ENCODE data around the gene PRR3. TPM values are rescaled to one million over a fixed set of nuclear protein-coding genes. Genes with fewer than 3 reads are reported as not detected.
A peak's percentile ranks its signal among the peaks of the same experiment; 100 is the strongest.

Gene PRR3
- total RNA-seq, 1 experiment from 2014 or later = 26.2 TPM

DNA sequence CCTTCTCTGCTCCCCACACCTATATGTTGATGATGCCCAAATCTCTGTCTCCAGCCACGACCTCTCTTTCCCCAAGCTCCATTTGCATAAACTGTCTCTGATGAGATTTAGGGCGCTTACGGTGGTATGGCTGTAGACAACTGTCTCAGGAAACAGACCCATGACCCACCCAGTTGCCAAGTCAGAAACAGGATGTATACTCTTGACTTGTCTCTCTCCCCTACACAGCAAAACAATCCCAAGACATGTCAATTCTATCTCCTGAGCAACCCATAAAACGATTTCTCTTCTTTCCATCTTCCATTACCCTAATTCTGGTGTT lies 14.7 kb upstream of the PRR3 start:
- H3K4me1 Mint-ChIP-seq (ENCODE audit: insufficient read depth, unreplicated experiment) = peaks cover 12% of the 10 kb centered on the region
- no peaks in the 10 kb centered on the region for H3K27me3 Mint-ChIP-seq (ENCODE audit: insufficient read depth, unreplicated experiment)
- intact Hi-C loops (cut with micrococcal nuclease) = loop anchor here (5.0 kb wide), 1 partner anchor 180 kb away; the partner anchor contains the start of gene TUBB
- no peak overlapping the region for H3K27ac Mint-ChIP-seq (ENCODE audit: low read depth, unreplicated experiment)
- CTCF ChIA-PET = interaction anchor here (0.7 to 9.9 kb wide), 15 partner anchors 8 to 545 kb away, joined by 3 to 229 read pairs (median 6); partner anchors contain the start of genes GNL1 and PRR3
- no peaks in the 10 kb centered on the region for H3K9me3 Mint-ChIP-seq (ENCODE audit: unreplicated experiment)
- TF ChIP-seq CTCF (IDR thresholded peaks at IDR 0.05; ENCODE audit: unreplicated experiment) = no peak
- DNase-seq (ENCODE audit: unreplicated experiment) = no peak
- no TSS peak for BruUV-seq (replicated peaks)
- H3K36me3 Mint-ChIP-seq (ENCODE audit: insufficient read depth, unreplicated experiment) = peaks cover 26% of the 10 kb centered on the region
- no peak overlapping the region for H3K4me3 Mint-ChIP-seq (ENCODE audit: unreplicated experiment)
- POLR2A ChIA-PET = interaction anchor here (0.6 to 4.6 kb wide), 8 partner anchors 13 to 188 kb away, joined by 3 to 27 read pairs (median 4); partner anchors contain the start of genes GNL1 and PRR3

- intact Hi-C loops (cut with micrococcal nuclease) = loop anchor here (5.0 kb wide), 1 partner anchor 179 kb away; the partner anchor contains the start of gene TUBB
- no peak overlapping the region for H3K27ac Mint-ChIP-seq (ENCODE audit: low read depth, unreplicated experiment)
- BruUV-seq (replicated peaks) = no TSS peak
- H3K9me3 Mint-ChIP-seq (ENCODE audit: unreplicated experiment) = no peaks in the 10 kb centered on the region
- ChIA-PET POLR2A (interaction anchor here (0.6 to 4.6 kb wide), 4 partner anchors 13 to 184 kb away, joined by 3 to 27 read pairs (median 3); partner anchors contain the start of genes GNL1 and PRR3), CTCF (interaction anchor here (1.1 to 9.9 kb wide), 8 partner anchors 8 to 544 kb away, joined by 3 to 229 read pairs (median 8); partner anchors contain the start of genes GNL1 and PRR3)
- no peak overlapping the region for H3K4me3 Mint-ChIP-seq (ENCODE audit: unreplicated experiment)
- no peaks in the 10 kb centered on the region for H3K27me3 Mint-ChIP-seq (ENCODE audit: insufficient read depth, unreplicated experiment)
- DNase-seq (ENCODE audit: unreplicated experiment) = no peak
- H3K36me3 Mint-ChIP-seq (ENCODE audit: insufficient read depth, unreplicated experiment) = peaks cover 30% of the 10 kb centered on the region
- H3K4me1 Mint-ChIP-seq (ENCODE audit: insufficient read depth, unreplicated experiment) = peaks cover 12% of the 10 kb centered on the region
- TF ChIP-seq CTCF (IDR thresholded peaks at IDR 0.05; ENCODE audit: unreplicated experiment) = no peak
These were observed 14.2 kb upstream of the PRR3 start for GRCh38 chr6:30542915-30543314.

DNA sequence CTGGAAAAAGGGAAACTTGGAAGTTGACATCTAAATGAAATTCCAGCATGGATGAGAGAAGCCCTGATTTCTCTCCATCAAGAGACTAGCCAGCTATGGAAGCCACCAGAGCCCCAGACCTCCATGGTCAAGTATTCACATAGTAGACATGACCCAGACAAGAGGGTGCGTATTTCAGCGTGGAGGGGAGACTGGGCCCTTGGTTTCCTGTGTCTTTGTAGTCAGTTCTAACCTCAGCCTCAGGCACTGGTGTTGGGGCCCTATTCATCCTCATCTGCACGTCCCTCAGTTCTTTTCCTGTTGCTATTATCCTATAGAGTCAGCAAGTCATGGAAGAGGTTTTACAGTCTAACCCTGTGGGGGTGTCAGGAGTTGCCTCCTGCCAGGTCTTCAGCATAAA lies 13.3 kb upstream of the PRR3 start:
- H3K4me1 Mint-ChIP-seq (ENCODE audit: insufficient read depth, unreplicated experiment) = peaks cover 12% of the 10 kb centered on the region
- TF ChIP-seq CTCF (IDR thresholded peaks at IDR 0.05; ENCODE audit: unreplicated experiment) = no peak
- no peaks in the 10 kb centered on the region for H3K27me3 Mint-ChIP-seq (ENCODE audit: insufficient read depth, unreplicated experiment)
- no peak overlapping the region for H3K27ac Mint-ChIP-seq (ENCODE audit: low read depth, unreplicated experiment)
- ChIA-PET CTCF (interaction anchor here (0.7 to 9.9 kb wide), 14 partner anchors 10 to 543 kb away, joined by 3 to 229 read pairs (median 7); partner anchors contain the start of genes GNL1 and PRR3), POLR2A (interaction anchor here (0.8 to 4.6 kb wide), 3 partner anchors 12 to 60 kb away, joined by 3 to 27 read pairs (median 3); partner anchors contain the start of genes GNL1 and PRR3)
- DNase-seq (ENCODE audit: unreplicated experiment) = no peak
- peaks cover 35% of the 10 kb centered on the region for H3K36me3 Mint-ChIP-seq (ENCODE audit: insufficient read depth, unreplicated experiment)
- no peak overlapping the region for H3K4me3 Mint-ChIP-seq (ENCODE audit: unreplicated experiment)
- H3K9me3 Mint-ChIP-seq (ENCODE audit: unreplicated experiment) = no peaks in the 10 kb centered on the region
- no TSS peak for BruUV-seq (replicated peaks)
- intact Hi-C loops (cut with micrococcal nuclease) = loop anchor here (1.0 to 5.0 kb wide), 3 partner anchors 48 to 178 kb away; partner anchors contain the start of gene TUBB

DNA sequence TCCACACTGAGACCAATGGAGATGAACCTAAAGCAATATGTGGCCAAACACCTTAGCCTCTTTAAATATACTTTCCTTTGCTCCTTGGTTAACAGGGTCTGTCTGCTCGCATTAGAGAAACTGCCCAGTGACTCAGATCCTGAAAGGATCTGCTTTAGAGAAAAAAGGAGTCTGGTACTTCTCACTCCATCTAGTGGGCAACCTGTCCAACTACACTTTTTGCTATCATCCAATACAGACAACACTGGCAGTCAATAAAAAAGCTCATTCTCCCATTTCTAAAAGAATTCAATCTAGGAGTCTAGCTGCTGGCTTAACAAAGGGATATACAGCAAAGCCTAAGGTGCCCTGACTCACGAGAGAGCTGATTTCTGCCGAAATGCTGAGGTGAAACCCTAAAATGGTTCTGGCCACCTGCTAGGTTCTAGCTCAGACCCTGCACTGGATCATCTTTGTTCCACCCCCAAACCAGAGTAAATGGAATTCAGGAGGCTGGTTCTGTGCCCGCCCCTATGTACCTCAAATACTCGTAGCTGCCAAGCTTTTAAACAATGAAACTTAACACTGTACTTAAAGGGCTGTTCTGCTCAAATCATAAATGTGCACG lies 12.3 kb upstream of the PRR3 start:
- ChIA-PET CTCF (interaction anchor here (0.6 to 9.9 kb wide), 27 partner anchors 9 to 1182 kb away, joined by 3 to 229 read pairs (median 4); partner anchors contain the start of genes ABCF1, GNL1 and PRR3), POLR2A (interaction anchor here (0.6 to 2.7 kb wide), 10 partner anchors 11 to 134 kb away, joined by 3 to 34 read pairs (median 4); partner anchors contain the start of genes ABCF1, GNL1, MRPS18B and PPP1R10)
- Mint-ChIP-seq H3K27me3 (ENCODE audit: insufficient read depth, unreplicated experiment) (no peaks in the 10 kb centered on the region), H3K27ac (ENCODE audit: low read depth, unreplicated experiment) (no peak overlapping the region), H3K36me3 (ENCODE audit: insufficient read depth, unreplicated experiment) (peaks cover 37% of the 10 kb centered on the region), H3K9me3 (ENCODE audit: unreplicated experiment) (no peaks in the 10 kb centered on the region), H3K4me1 (ENCODE audit: insufficient read depth, unreplicated experiment) (peaks cover 12% of the 10 kb centered on the region), H3K4me3 (ENCODE audit: unreplicated experiment) (no peak overlapping the region)
- intact Hi-C loops (cut with micrococcal nuclease) = loop anchor here (1.0 to 5.0 kb wide), 3 partner anchors 48 to 178 kb away; partner anchors contain the start of gene TUBB
- peak; percentile 68 for DNase-seq (ENCODE audit: unreplicated experiment)
- BruUV-seq (replicated peaks) = TSS peak; percentile 5
- peak; percentile 65 for TF ChIP-seq CTCF (IDR thresholded peaks at IDR 0.05; ENCODE audit: unreplicated experiment)
